Nephron progenitor cell (in vitro differentiated cells): ENCODE results near the gene KRTAP10-8.
"Not testable (repeated sequence)": the region's sequence is repeated elsewhere in the genome, so short reads cannot be mapped to it uniquely, and the experiment has no call there.

Experiments used
- DNase-seq: peaks from one replicate; pipeline ENCODE4 v3.0.0; 2021
- H3K27ac Mint-ChIP-seq: 2 replicates; pipeline ENCODE4 v1.8.0; 2021; ENCODE audit warnings: mild to moderate bottlenecking, moderate library complexity, mixed read lengths
- H3K27me3 Mint-ChIP-seq: 2 replicates; pipeline ENCODE4 v1.8.0; 2021; ENCODE audit warnings: mild to moderate bottlenecking, low read depth, mixed read lengths; ENCODE audit not compliant: poor library complexity
- H3K36me3 Mint-ChIP-seq: 2 replicates; pipeline ENCODE4 v1.8.0; 2021; ENCODE audit warnings: low read depth, mixed read lengths
- H3K4me1 Mint-ChIP-seq: 2 replicates; pipeline ENCODE4 v1.8.0; 2021; ENCODE audit warnings: mixed read lengths
- H3K4me3 Mint-ChIP-seq: 2 replicates; pipeline ENCODE4 v1.8.0; 2021; ENCODE audit warnings: mild to moderate bottlenecking, moderate library complexity, mixed read lengths
- H3K9me3 Mint-ChIP-seq: 2 replicates; pipeline ENCODE4 v1.8.0; 2021; ENCODE audit warnings: mild to moderate bottlenecking, moderate library complexity, mixed read lengths
- TF ChIP-seq, protein P1 (sequence below): fragments of 200-600 bp; sonication (generic); IDR thresholded peaks from 2 replicates; pipeline ENCODE4 v1.5.0; 2021; ENCODE audit warnings: antibody characterized with exemption

The KRTAP10-8 gene

DNA sequence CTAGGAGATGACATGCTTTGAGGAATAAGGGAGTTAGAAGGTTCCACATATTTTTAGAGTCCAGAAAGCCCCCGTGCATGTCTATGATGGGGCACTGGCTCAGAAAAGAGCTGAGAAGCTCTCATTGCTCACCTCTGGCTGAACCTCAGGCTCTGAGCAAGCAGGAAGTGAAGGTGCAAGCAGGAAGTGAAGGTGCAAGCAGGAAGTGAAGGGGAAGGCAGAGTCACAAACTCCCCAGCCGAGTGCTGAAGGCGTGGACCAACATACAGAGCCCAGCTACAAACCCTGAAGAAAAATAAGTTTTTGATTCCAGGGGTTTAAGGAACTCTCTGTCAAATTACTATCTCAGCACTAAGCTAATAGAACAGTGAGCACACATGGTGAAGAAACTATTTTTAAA is 7.0 kb downstream of the KRTAP10-8 start:
- Mint-ChIP-seq H3K27ac (no peak overlapping the region), H3K36me3 (peaks cover 10% of the 10 kb centered on the region), H3K4me1 (peaks cover 24% of the 10 kb centered on the region), H3K9me3 (peaks cover 49% of the 10 kb centered on the region), H3K4me3 (no peak overlapping the region), H3K27me3 (peaks cover 4% of the 10 kb centered on the region)
- TF ChIP-seq, protein P1, sequence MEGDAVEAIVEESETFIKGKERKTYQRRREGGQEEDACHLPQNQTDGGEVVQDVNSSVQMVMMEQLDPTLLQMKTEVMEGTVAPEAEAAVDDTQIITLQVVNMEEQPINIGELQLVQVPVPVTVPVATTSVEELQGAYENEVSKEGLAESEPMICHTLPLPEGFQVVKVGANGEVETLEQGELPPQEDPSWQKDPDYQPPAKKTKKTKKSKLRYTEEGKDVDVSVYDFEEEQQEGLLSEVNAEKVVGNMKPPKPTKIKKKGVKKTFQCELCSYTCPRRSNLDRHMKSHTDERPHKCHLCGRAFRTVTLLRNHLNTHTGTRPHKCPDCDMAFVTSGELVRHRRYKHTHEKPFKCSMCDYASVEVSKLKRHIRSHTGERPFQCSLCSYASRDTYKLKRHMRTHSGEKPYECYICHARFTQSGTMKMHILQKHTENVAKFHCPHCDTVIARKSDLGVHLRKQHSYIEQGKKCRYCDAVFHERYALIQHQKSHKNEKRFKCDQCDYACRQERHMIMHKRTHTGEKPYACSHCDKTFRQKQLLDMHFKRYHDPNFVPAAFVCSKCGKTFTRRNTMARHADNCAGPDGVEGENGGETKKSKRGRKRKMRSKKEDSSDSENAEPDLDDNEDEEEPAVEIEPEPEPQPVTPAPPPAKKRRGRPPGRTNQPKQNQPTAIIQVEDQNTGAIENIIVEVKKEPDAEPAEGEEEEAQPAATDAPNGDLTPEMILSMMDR = no peak
- DNase-seq = no peak

DNA sequence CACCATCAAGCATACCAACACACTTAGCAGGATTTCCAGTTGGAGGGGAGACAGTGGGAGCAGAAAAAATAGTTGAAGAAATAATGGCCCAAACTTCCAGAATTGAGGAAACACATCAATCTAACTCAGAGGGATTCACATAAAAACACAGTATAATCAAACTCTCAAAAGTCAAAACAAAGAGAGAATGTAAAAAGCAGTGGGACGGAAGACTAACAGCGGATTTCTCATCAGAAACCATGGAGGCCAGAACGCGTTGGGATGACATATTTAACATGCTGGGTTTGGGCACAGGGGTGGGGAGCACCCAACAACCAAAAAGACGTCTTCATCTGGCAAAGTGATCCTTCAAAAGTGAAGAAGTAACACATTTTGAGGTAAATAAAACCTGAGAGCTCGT is 8.0 kb downstream of the KRTAP10-8 start:
- Mint-ChIP-seq H3K27me3 (peaks cover 4% of the 10 kb centered on the region), H3K4me3 (no peak overlapping the region), H3K4me1 (peaks cover 18% of the 10 kb centered on the region), H3K36me3 (peaks cover 18% of the 10 kb centered on the region), H3K27ac (no peak overlapping the region), H3K9me3 (peaks cover 59% of the 10 kb centered on the region)
- DNase-seq = no peak
- TF ChIP-seq, protein P1 = no peak

DNA sequence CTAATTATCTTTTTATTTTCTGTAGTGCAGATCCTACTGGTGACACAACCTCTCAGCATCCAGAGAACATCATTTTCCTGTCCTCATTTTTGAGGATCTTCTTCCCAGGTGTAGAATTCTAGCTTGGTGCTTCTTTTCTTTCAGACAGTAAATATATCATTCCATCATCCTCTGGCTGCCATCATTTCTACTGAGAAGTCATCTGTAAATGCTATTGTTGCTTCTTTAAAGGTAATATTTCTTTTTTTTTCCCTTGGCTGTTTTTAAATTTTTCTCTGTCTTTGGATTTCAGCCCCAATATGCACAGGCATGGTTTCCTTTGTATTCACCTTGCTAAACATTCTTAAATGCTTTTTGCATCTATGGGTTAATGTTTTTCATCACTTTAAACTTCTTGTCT is 11.7 kb downstream of the KRTAP10-8 start:
- Mint-ChIP-seq H3K4me3 (no peak overlapping the region), H3K9me3 (peaks cover 67% of the 10 kb centered on the region), H3K4me1 (peaks cover 7% of the 10 kb centered on the region), H3K36me3 (peaks cover 18% of the 10 kb centered on the region), H3K27ac (no peak overlapping the region), H3K27me3 (peaks cover 3% of the 10 kb centered on the region)
- no peak for DNase-seq
- TF ChIP-seq, protein P1 = no peak

DNA sequence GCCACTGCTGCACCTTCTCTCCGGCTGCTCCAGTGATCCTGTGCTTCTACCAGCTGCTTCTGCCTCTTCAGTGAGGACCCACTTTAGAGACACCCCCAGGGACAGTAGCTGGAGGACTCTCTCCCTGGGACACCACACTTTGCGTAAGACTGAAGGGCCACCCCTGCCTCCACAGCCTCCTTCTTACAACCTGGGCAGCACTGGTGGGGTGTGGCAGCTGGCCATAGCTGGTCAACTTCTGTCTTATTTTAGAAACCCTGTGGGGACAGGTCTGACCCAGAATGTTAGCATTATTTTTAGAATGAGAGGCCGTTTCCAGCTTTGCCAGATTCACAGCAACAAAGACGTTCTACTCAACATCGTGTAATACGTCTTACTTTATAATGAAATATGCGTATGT is 13.9 kb downstream of the KRTAP10-8 start:
- peaks cover 7% of the 10 kb centered on the region for H3K27me3 Mint-ChIP-seq
- H3K27ac Mint-ChIP-seq = no peak overlapping the region
- no peak for DNase-seq
- peaks cover 57% of the 10 kb centered on the region for H3K9me3 Mint-ChIP-seq
- H3K4me3 Mint-ChIP-seq = no peak overlapping the region
- H3K4me1 Mint-ChIP-seq = peaks cover 7% of the 10 kb centered on the region
- TF ChIP-seq, protein P1 = no peak
- peaks cover 18% of the 10 kb centered on the region for H3K36me3 Mint-ChIP-seq

DNA sequence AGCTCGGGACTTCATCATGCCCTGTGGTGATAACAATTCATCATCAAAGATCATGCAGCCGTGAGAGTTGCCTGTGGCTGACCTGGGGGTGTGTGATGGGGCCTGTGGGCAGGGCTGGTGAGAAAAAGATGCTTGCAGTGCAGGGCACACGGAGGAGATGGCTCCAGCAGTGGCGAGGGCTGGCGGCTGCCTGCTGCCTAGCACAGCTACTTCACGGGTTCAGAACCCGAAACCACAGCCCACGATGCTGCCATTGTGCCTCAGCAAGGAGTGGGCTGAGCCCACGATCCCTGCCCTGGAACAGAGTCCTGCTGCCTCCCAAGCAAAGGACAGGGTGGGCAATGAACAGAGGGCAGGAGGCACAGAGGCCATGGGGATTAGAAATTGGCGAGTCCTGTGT is 14.4 kb downstream of the KRTAP10-8 start:
- Mint-ChIP-seq H3K9me3 (peaks cover 60% of the 10 kb centered on the region), H3K4me3 (no peak overlapping the region), H3K4me1 (peaks cover 7% of the 10 kb centered on the region), H3K27me3 (peaks cover 7% of the 10 kb centered on the region), H3K36me3 (peaks cover 22% of the 10 kb centered on the region), H3K27ac (no peak overlapping the region)
- TF ChIP-seq, protein P1 = no peak
- DNase-seq = no peak

DNA sequence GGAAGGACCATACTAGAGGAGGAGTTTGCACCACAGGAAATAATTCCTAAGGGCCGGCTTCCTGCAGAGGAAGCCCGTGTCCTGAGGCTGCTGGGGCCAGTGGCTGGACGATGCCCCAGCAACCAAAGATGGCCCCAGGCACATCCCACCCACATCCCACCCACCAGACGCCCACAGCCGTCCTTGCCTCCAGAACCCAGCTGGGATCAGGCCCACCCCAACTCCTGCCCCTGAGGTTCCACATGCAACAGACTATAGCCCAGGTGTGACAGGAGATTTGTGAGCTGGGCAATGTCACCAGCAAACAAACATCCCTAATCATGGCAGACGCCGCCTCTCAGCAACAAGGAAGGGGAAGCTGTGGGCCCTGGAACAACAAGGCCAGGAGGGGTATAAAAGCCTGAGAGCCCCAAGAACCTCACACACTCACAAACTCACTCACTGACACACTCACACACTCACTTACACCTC is 14.8 kb downstream of the KRTAP10-8 start, which contains the start of gene KRTAP10-9:
TSS of gene KRTAP10-9 (plus strand) at position 421 of the 471 bp plus-strand sequence. CDS start 79 bp downstream, outside the sequence.
- peaks cover 60% of the 10 kb centered on the region for H3K9me3 Mint-ChIP-seq
- TF ChIP-seq, protein P1 = no peak
- no peak for DNase-seq
- H3K4me1 Mint-ChIP-seq = peaks cover 7% of the 10 kb centered on the region
- no peak within 1 kb of the TSS for H3K27ac Mint-ChIP-seq
- no peak within 1 kb of the TSS for H3K4me3 Mint-ChIP-seq
- peaks cover 27% of the 10 kb centered on the region for H3K36me3 Mint-ChIP-seq
- H3K27me3 Mint-ChIP-seq = peaks cover 7% of the 10 kb centered on the region

DNA sequence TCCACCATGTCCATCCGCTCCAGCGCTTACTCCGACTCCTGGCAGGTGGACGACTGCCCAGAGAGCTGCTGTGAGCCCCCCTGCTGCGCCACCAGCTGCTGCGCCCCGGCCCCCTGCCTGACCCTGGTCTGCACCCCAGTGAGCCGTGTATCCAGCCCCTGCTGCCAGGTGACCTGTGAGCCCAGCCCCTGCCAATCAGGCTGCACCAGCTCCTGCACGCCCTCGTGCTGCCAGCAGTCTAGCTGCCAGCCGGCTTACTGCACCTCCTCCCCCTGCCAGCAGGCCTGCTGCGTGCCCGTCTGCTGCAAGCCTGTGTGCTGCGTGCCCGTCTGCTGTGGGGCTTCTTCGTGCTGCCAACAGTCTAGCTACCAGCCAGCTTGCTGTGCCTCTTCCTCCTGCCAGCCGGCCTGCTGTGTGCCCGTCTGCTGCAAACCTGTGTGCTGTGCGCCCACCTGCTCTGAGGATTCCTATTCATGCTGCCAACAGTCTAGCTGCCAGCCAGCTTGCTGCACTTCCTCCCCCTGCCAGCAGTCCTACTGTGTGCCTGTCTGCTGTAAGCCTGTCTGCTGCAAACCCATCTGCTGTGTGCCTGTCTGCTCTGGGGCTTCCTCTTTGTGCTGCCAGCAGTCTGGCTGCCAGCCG is 15.4 kb downstream of the KRTAP10-8 start:
- peaks cover 61% of the 10 kb centered on the region for H3K9me3 Mint-ChIP-seq

DNA sequence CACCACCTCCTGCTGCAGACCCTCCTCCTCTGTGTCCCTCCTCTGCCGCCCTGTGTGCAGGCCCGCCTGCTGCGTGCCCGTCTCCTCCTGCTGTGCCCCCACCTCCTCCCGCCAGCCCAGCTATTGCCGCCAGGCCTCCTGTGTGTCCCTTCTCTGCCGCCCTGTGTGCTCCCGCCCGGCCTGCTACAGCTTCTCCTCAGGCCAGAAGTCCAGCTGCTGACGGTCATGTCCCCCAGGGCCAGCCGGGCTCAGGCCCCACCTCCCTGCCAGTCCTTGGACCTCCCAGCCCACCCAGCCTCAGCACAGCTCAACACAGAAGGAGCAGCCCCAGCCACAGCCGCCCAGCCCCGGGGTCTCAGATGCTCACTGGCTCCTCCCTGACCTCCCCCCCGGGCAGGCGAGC is 16.0 kb downstream of the KRTAP10-8 start:
- DNase-seq, H3K4me1 Mint-ChIP-seq, H3K4me3 Mint-ChIP-seq, H3K27ac Mint-ChIP-seq: not testable (repeated sequence)
- Mint-ChIP-seq H3K27me3 (peaks cover 10% of the 10 kb centered on the region), H3K9me3 (peaks cover 60% of the 10 kb centered on the region), H3K36me3 (peaks cover 33% of the 10 kb centered on the region)

More for the DNA sequence above, 15.4 kb downstream of the KRTAP10-8 start:
- not testable (repeated sequence) for H3K4me1 Mint-ChIP-seq, H3K27ac Mint-ChIP-seq, DNase-seq, H3K4me3 Mint-ChIP-seq, H3K27me3 Mint-ChIP-seq
- H3K36me3 Mint-ChIP-seq = peaks cover 33% of the 10 kb centered on the region
